GM12865 (cell line): ENCODE data around the gene IRS2.

Experiments used
- DNase-seq: peaks from one replicate; pipeline ENCODE4 v3.0.0; 2010; ENCODE audit warnings: low read depth
- H3K4me3 ChIP-seq: 2 replicates; pipeline ENCODE4 v1.5.1; 2011; ENCODE audit warnings: mild to moderate bottlenecking, low read depth, low read length, control low read depth
- TF ChIP-seq, protein P1 (sequence below): IDR thresholded peaks from 2 replicates; pipeline ENCODE4 v1.5.1; 2011; ENCODE audit warnings: low read length, control low read depth, low read depth, inconsistent platforms; ENCODE audit not compliant: insufficient read depth; ENCODE audit errors: missing control alignments

IRS2 gene

GRCh38 chr13:109780845-109781383 is 5.5 kb downstream of the IRS2 start:
- no peak overlapping the region for H3K4me3 ChIP-seq

DNA sequence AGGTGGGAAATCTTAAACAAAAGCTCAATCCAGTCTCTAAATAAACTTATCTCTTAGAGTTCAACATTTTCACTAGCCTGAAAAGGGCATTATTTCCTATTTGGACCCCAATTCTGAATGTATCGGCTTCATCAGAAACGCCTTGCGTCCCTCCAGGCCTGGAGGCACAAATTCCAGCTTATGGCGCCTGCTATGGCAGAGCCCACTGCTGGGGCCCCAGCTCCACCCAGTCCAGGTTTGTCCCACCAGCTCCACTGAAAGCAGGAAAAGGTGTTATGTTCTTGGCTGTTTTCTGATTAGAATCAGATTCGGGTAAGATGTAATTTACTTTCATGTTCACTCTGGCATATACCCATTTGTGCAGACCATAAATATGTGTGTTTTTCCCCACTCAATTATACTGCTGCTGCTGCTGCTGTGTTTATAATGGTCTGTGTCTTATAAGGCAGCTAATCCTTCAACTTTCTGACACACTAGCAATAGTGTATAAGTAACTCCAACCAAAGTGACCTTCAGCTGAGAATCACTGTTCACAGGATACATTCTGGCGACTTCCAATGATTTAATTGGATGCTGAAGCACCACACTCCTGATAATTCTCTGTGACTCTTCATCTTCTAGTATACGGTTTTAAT is 6.4 kb downstream of the IRS2 start:
- DNase-seq = no peak
- TF ChIP-seq, protein P1, sequence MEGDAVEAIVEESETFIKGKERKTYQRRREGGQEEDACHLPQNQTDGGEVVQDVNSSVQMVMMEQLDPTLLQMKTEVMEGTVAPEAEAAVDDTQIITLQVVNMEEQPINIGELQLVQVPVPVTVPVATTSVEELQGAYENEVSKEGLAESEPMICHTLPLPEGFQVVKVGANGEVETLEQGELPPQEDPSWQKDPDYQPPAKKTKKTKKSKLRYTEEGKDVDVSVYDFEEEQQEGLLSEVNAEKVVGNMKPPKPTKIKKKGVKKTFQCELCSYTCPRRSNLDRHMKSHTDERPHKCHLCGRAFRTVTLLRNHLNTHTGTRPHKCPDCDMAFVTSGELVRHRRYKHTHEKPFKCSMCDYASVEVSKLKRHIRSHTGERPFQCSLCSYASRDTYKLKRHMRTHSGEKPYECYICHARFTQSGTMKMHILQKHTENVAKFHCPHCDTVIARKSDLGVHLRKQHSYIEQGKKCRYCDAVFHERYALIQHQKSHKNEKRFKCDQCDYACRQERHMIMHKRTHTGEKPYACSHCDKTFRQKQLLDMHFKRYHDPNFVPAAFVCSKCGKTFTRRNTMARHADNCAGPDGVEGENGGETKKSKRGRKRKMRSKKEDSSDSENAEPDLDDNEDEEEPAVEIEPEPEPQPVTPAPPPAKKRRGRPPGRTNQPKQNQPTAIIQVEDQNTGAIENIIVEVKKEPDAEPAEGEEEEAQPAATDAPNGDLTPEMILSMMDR = no peak
- H3K4me3 ChIP-seq = no peak overlapping the region

More at GRCh38 chr13:109780845-109781383, 5.5 kb downstream of the IRS2 start:
- TF ChIP-seq, protein P1 = no peak
- no peak for DNase-seq

- no peak overlapping the region for H3K4me3 ChIP-seq
- DNase-seq = no peak
- TF ChIP-seq, protein P1 = no peak
Measured at GRCh38 chr13:109779074-109779473, 7.3 kb downstream of the IRS2 start.

DNA sequence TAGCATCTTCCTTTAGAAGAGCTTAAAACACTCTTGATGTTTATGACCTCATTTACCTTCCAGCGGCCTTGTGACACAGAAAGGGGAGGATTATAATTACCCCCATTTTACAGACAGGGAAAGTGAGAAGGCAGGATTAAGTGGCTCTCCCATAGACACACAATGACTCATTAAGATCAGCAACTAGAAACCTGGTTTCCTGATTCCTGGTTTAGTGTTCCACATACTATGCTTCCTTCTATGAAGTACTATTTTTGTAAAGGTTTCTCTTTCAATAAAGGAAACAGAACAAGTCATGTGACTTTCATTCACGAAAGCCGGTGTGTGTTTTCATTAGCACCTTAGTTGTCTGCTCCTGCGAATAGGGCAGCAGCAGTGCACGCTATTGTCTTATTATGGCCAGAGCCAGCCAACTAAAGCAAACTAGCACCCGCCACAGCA is 8.3 kb downstream of the IRS2 start:
- TF ChIP-seq, protein P1 = no peak
- no peak overlapping the region for H3K4me3 ChIP-seq
- DNase-seq = no peak

DNA sequence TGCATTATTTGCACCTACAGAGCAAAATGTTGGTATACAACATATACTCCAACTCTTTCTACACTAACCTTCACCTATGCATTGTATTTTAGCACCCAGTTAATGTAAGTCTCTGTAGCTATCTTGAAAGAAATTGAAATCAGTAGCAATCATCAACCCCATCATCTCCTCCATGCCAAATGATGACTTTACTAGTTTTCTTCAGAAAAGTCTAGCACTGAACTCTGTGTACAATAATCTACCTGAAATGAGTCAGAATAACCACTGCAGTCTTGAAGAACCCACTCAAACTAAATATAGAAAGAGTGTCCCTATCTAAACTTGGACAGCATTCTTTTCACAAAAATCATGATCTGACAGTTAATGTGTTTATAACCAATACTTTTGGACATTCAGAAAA is 9.8 kb downstream of the IRS2 start:
- no peak overlapping the region for H3K4me3 ChIP-seq
- no peak for DNase-seq
- TF ChIP-seq, protein P1 = no peak

DNA sequence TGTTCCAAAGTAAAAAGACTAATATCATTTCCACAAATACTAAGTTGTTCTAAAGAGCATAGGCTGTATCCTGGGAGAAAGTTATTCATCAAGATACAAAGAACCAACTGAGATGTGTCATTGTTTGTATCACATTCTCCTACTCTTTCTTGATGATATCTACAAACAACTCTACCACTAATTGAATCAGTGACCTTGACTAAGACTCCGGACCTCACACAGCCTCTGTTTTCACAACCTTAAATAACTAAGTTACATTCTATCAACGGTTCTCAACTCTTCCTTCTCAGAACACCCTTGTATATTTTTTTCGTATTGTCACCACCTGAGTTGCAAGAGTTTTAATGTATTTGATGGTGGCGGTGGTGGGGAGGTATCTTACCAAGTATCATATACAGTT is 12.6 kb downstream of the IRS2 start:
- no peak overlapping the region for H3K4me3 ChIP-seq
- TF ChIP-seq, protein P1 = no peak
- DNase-seq = no peak

DNA sequence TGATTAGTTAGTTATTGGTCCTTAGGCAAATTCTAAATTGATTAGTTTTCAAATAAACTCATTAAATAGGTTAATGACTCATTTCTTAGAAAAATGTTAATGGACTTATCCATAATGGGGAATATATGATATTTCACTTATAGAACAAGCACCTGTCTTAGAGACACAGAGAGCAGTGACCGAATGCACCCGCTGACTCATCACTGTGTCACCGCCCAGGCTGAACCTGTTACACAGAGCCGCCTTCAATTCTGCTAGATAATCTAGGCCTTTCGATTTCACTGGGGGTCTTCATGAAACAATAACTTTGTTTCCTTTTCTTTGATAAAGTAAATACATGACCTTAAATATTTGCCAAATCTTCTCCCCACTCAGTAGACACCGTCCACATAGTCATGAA is 13.1 kb downstream of the IRS2 start:
- no peak for DNase-seq
- H3K4me3 ChIP-seq = no peak overlapping the region
- TF ChIP-seq, protein P1 = no peak
